ENCODE results near the gene ZRANB3.
"Not testable (repeated sequence)": the region's sequence is repeated elsewhere in the genome, so short reads cannot be mapped to it uniquely, and the experiment has no call there.

Gene ZRANB3

GRCh38 chr2:135531231-135532197 is 496 bp upstream of the ZRANB3 start, which contains the start of gene R3HDM1:
R3HDM1 (plus strand) TSS chr2:135531484; CDS start chr2:135604846, 73,362 bp downstream.
- peak; percentile 96 for DNase-seq (ENCODE audit: low spot score)
- TF ChIP-seq, protein P1, sequence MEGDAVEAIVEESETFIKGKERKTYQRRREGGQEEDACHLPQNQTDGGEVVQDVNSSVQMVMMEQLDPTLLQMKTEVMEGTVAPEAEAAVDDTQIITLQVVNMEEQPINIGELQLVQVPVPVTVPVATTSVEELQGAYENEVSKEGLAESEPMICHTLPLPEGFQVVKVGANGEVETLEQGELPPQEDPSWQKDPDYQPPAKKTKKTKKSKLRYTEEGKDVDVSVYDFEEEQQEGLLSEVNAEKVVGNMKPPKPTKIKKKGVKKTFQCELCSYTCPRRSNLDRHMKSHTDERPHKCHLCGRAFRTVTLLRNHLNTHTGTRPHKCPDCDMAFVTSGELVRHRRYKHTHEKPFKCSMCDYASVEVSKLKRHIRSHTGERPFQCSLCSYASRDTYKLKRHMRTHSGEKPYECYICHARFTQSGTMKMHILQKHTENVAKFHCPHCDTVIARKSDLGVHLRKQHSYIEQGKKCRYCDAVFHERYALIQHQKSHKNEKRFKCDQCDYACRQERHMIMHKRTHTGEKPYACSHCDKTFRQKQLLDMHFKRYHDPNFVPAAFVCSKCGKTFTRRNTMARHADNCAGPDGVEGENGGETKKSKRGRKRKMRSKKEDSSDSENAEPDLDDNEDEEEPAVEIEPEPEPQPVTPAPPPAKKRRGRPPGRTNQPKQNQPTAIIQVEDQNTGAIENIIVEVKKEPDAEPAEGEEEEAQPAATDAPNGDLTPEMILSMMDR (IDR thresholded peaks at IDR 0.05; ENCODE audit: borderline replicate concordance, control extremely low read depth, extremely low read depth, insufficient read depth, missing control alignments), result peak; percentile 37
- in situ Hi-C loops (cut with MboI; ENCODE audit: low sequenced_read_pairs, unreplicated experiment), result no loop called here

DNA sequence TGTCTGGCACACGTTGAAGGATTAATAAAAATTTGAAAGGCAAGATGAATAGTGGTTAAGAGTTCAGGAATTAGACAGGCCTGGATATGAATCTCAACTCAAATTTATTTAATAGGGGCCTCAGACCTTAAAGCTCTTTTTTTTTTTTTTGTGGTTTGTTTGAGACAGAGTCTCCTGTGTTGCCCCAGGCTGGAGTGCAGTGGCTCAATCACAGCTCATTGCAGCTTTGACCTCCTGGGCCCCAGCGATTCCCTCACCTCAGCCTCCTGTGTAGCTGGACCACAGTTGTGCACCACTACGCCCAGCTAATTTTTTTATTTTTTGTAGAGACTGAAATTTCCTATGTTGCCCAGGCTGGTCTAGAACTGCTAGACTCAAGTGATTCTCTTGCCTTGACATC is 3.0 kb downstream of the ZRANB3 start:
- in situ Hi-C loops (cut with MboI; ENCODE audit: low sequenced_read_pairs, unreplicated experiment), result no loop called here
- no peak for DNase-seq (ENCODE audit: low spot score)
- TF ChIP-seq, protein P1 (IDR thresholded peaks at IDR 0.05; ENCODE audit: borderline replicate concordance, control extremely low read depth, extremely low read depth, insufficient read depth, missing control alignments), result no peak

DNA sequence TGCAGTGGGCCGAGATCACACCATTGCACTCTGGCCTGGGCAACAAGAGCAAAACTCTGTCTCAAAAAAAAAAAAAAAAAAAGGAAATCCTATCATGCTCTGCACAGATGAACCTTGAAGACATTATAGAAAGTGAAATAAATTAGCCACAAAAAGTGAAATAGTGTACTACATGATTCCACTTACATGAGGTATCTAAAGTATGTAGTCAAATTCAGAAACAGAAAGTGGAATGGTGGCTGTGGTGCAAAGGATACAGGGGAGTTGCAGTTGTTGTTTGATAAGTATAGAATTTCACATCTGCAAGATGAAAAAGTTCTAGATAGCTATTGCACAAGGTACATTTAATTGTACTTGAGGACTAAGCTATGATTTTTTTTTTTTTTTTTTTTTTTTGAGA is 5.2 kb downstream of the ZRANB3 start:
- TF ChIP-seq, protein P1 (IDR thresholded peaks at IDR 0.05; ENCODE audit: borderline replicate concordance, control extremely low read depth, extremely low read depth, insufficient read depth, missing control alignments), result no peak
- no peak for DNase-seq (ENCODE audit: low spot score)
- in situ Hi-C loops (cut with MboI; ENCODE audit: low sequenced_read_pairs, unreplicated experiment), result no loop called here

- DNase-seq (ENCODE audit: low spot score), result no peak
- in situ Hi-C loops (cut with MboI; ENCODE audit: low sequenced_read_pairs, unreplicated experiment), result no loop called here
- TF ChIP-seq, protein P1 (IDR thresholded peaks at IDR 0.05; ENCODE audit: borderline replicate concordance, control extremely low read depth, extremely low read depth, insufficient read depth, missing control alignments), result no peak
Observed at GRCh38 chr2:135512099-135512498, 18.9 kb downstream of the ZRANB3 start.

- in situ Hi-C loops (cut with MboI; ENCODE audit: low sequenced_read_pairs, unreplicated experiment), result no loop called here
- DNase-seq (ENCODE audit: low spot score), result no peak
- TF ChIP-seq, protein P1 (IDR thresholded peaks at IDR 0.05; ENCODE audit: borderline replicate concordance, control extremely low read depth, extremely low read depth, insufficient read depth, missing control alignments), result no peak
Observed at GRCh38 chr2:135510577-135510976, 20.4 kb downstream of the ZRANB3 start.

- no peak for DNase-seq (ENCODE audit: low spot score)
- TF ChIP-seq, protein P1 (IDR thresholded peaks at IDR 0.05; ENCODE audit: borderline replicate concordance, control extremely low read depth, extremely low read depth, insufficient read depth, missing control alignments), result no peak
- in situ Hi-C loops (cut with MboI; ENCODE audit: low sequenced_read_pairs, unreplicated experiment), result no loop called here
Observed at GRCh38 chr2:135504811-135505210, 26.2 kb downstream of the ZRANB3 start.

DNA sequence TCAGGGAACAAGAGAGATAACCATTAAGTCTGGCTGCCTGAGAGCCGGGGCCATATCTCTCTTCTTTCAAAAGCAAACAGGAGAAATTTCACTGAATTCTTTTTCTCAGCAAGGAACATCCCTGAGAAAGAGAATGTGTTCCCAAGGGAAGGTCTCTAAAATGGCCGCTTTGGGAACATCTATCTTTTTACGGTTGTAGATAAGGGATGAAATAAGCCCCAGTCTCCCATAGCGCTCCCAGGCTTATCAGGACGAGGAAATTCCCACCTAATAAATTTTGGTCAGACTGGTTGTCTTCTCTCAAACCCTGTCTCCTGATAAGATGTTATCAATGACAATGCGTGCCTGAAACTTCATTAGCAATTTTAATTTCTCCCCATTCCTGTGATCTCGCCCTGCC is 32.4 kb downstream of the ZRANB3 start:
- DNase-seq (ENCODE audit: low spot score); in situ Hi-C loops (cut with MboI; ENCODE audit: low sequenced_read_pairs, unreplicated experiment): not testable (repeated sequence)
